Measurements from ENCODE around the gene SNAPC4.

DNA sequence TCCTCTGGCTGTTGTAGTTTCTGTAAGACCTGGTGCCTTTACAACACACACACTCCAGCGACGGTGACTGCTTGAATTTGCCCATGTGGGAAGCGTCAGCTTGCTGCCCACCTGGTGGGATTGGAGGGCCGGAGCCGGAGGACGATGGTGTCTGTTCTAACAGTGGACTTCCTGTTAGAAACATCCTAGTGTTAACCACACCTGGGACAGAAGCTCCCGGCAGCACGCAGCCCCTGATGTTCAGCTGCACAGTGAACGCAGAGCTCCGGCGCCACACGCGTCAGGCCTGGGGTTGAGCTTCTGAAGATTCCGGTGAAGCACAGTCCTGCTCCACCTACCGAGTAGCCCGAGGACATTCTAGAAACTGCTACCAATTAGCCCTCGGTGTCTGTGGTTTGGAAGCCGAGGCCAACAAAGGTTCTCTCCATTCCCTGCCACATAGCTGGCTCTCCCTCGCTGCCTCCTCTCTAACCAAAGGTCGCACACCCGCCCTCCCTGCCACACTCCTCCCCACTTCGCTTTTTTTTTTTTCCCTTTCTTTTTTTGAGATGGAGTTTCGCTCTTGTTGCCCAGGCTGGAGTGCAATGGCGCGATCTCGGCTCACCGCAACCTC lies 24.9 kb upstream of the SNAPC4 start:
- no peak for TF ChIP-seq POLR2A (IDR thresholded peaks at IDR 0.05)
- TF ChIP-seq, protein P1, sequence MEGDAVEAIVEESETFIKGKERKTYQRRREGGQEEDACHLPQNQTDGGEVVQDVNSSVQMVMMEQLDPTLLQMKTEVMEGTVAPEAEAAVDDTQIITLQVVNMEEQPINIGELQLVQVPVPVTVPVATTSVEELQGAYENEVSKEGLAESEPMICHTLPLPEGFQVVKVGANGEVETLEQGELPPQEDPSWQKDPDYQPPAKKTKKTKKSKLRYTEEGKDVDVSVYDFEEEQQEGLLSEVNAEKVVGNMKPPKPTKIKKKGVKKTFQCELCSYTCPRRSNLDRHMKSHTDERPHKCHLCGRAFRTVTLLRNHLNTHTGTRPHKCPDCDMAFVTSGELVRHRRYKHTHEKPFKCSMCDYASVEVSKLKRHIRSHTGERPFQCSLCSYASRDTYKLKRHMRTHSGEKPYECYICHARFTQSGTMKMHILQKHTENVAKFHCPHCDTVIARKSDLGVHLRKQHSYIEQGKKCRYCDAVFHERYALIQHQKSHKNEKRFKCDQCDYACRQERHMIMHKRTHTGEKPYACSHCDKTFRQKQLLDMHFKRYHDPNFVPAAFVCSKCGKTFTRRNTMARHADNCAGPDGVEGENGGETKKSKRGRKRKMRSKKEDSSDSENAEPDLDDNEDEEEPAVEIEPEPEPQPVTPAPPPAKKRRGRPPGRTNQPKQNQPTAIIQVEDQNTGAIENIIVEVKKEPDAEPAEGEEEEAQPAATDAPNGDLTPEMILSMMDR (IDR thresholded peaks at IDR 0.05): no peak
- TF ChIP-seq EP300 (IDR thresholded peaks at IDR 0.05): no peak

Data from ovary (tissue), 3 donors.